B cell (primary cell): ENCODE measurements around the gene CYTH2. TPM values are rescaled to one million over a fixed set of nuclear protein-coding genes. Genes with fewer than 3 reads are reported as not detected.

Experiments used
- ATAC-seq: fragments of 200-7000 bp; cut with Tn5 transposase; one replicate; pipeline ENCODE4 v1.10.0; 2021; ENCODE audit warnings: low read depth, mild to moderate bottlenecking, moderate number of reproducible peaks, moderate library complexity
- CTCF ChIA-PET: fragments of 350-600 bp; sonication (Branson Sonifier 250); formaldehyde crosslinking; loops from one replicate; lab custom pipeline; 2021; ENCODE audit warnings: antibody characterized with exemption, inconsistent platforms; lab: Charles Lee
- POLR2A ChIA-PET: fragments of 350-600 bp; sonication (Branson Sonifier 250); formaldehyde crosslinking; loops from one replicate; lab custom pipeline; 2021; ENCODE audit warnings: antibody characterized with exemption; lab: Charles Lee
- DNase-seq: peaks from one replicate; pipeline ENCODE4 v3.0.0; 2013
- H2AFZ ChIP-seq: 2 replicates; pipeline ENCODE4 v1.6.1; 2012; ENCODE audit warnings: mild to moderate bottlenecking, low read depth, low read length; ENCODE audit not compliant: insufficient read depth, poor library complexity, severe bottlenecking
- H3K27ac ChIP-seq, 2 donors: 1 replicate in 1 of 2; 2 replicates in 1 of 2; pipeline ENCODE4 v1.5.1; 2012 to 2013; ENCODE audit warnings: low read length in 2 of 2, mild to moderate bottlenecking in 2 of 2, moderate library complexity in 1 of 2
- H3K27me3 ChIP-seq, 4 experiments: fragments of 200-600 bp in 1 of 4; sonication (generic) in 1 of 4; replicated peaks in 1 of 4; 1 replicate in 2 of 4; 2 replicates in 2 of 4; pipeline versions ENCODE4 v1.6.1 to v1.7.0; 2013 to 2016; ENCODE audit warnings: low read length in 3 of 4, mild to moderate bottlenecking in 2 of 4, mixed read lengths in 1 of 4, moderate library complexity in 1 of 4; ENCODE audit not compliant: insufficient read depth in 4 of 4, control insufficient read depth in 3 of 4; ENCODE audit errors: control extremely low read depth in 1 of 4
- H3K36me3 ChIP-seq, 2 experiments: replicated peaks in 1 of 2; 1 replicate in 1 of 2; 2 replicates in 1 of 2; pipeline versions ENCODE4 v1.6.1 to v1.7.1; 2013; ENCODE audit warnings: low read length in 1 of 2; ENCODE audit not compliant: insufficient read depth in 2 of 2, control insufficient read depth in 1 of 2; ENCODE audit errors: control extremely low read depth in 1 of 2, extremely low read depth in 1 of 2
- H3K4me1 ChIP-seq, 2 donors: fragments of 200-600 bp in 1 of 2; sonication (generic) in 1 of 2; 1 replicate in 1 of 2; 2 replicates in 1 of 2; pipeline versions ENCODE4 v1.5.1 to v1.6.1; 2013 to 2017; ENCODE audit warnings: low read length in 2 of 2; ENCODE audit not compliant: control insufficient read depth in 2 of 2, insufficient read depth in 2 of 2
- H3K4me2 ChIP-seq: replicated peaks from 2 replicates; pipeline ENCODE3; 2012; ENCODE audit warnings: mild to moderate bottlenecking, low read depth, low read length; ENCODE audit not compliant: poor library complexity, severe bottlenecking
- H3K4me3 ChIP-seq, 5 experiments: fragments of 200-600 bp in 1 of 5; sonication (generic) in 1 of 5; 1 replicate in 3 of 5; 2 replicates in 2 of 5; pipeline versions ENCODE4 v1.5.1 to v1.7.0; 2011 to 2016; ENCODE audit warnings: low read length in 4 of 5, mild to moderate bottlenecking in 4 of 5, low read depth in 2 of 5, control low read depth in 1 of 5, moderate library complexity in 1 of 5; ENCODE audit not compliant: insufficient read depth in 1 of 5; ENCODE audit errors: control extremely low read depth in 1 of 5, extremely low read depth in 1 of 5
- H3K79me2 ChIP-seq: fragments of 200-600 bp; sonication (generic); one replicate; pipeline ENCODE4 v1.6.0; 2016; ENCODE audit warnings: low read length; ENCODE audit not compliant: control insufficient read depth, insufficient read depth
- H3K9ac ChIP-seq: fragments of 200-600 bp; sonication (generic); 2 replicates; pipeline ENCODE4 v1.6.1; 2017; ENCODE audit warnings: mild to moderate bottlenecking, low read length, moderate library complexity
- H3K9me3 ChIP-seq, 3 donors: one replicate each; pipeline versions ENCODE4 v1.6.1 to v1.7.1; 2013; ENCODE audit warnings: low read length in 2 of 3; ENCODE audit not compliant: control insufficient read depth in 2 of 3, insufficient read depth in 1 of 3; ENCODE audit errors: control extremely low read depth in 1 of 3
- H4K20me1 ChIP-seq: 2 replicates; pipeline ENCODE4 v1.6.0; 2012; ENCODE audit warnings: mild to moderate bottlenecking, low read length; ENCODE audit not compliant: insufficient read depth, control insufficient read depth, poor library complexity, severe bottlenecking
- H3K27ac Mint-ChIP-seq: one replicate; pipeline ENCODE4 v1.8.0; 2021; ENCODE audit warnings: mixed read lengths
- H3K27me3 Mint-ChIP-seq: one replicate; pipeline ENCODE4 v1.8.0; 2021; ENCODE audit warnings: mixed read lengths
- H3K4me1 Mint-ChIP-seq: one replicate; pipeline ENCODE4 v1.8.0; 2021; ENCODE audit warnings: mixed read lengths
- H3K4me3 Mint-ChIP-seq: one replicate; pipeline ENCODE4 v1.8.0; 2021; ENCODE audit warnings: mixed read lengths
- H3K9me3 Mint-ChIP-seq: one replicate; pipeline ENCODE4 v1.8.0; 2022; ENCODE audit warnings: mixed read lengths; ENCODE audit not compliant: insufficient read depth
- EZH2 ChIP-seq: IDR thresholded peaks from 2 replicates; pipeline ENCODE4 v1.6.1; 2012; ENCODE audit warnings: borderline replicate concordance, low read depth, mild to moderate bottlenecking, moderate library complexity, low read length; ENCODE audit not compliant: insufficient read depth, poor library complexity, severe bottlenecking
- WGBS: methylation state at CpG from one replicate; pipeline ENCODE4 v1.1.5; 2013; ENCODE audit warnings: missing lambda C conversion rate; ENCODE audit not compliant: insufficient coverage; 5-methylcytosine and 5-hydroxymethylcytosine counted together
- intact Hi-C: fragments of 100-400 bp; cut with micrococcal nuclease; formaldehyde crosslinking; loops from one replicate; pipeline ENCODE4 v1.10.0; 2022
- polyA plus RNA-seq: library from polyadenylated mRNA; depleted of rRNA; stranded (reverse); fragments of >200 nt; gene quantifications from 2 replicates; pipeline ENCODE4 v1.2.3, GENCODE V29; 2012
- total RNA-seq, 2 donors: library from RNA; stranded (reverse); fragments of 120-200 nt in 1 of 2; gene quantifications; 1 replicate in 1 of 2; 2 replicates in 1 of 2; pipeline versions ENCODE4 v1.2.3 to v1.2.4, GENCODE V29; 2013 to 2022
- TF ChIP-seq, protein P1 (sequence below): fragments of 200-600 bp; IDR thresholded peaks from one replicate; pipeline ENCODE4 v1.8.0; 2022; ENCODE audit warnings: antibody characterized with exemption, mild to moderate bottlenecking

The CYTH2 gene
- total and polyA plus RNA-seq, 2 donors (not counting 1 experiment from before 2014, with no cell fraction given) = 40.7 to 56.0 TPM

DNA sequence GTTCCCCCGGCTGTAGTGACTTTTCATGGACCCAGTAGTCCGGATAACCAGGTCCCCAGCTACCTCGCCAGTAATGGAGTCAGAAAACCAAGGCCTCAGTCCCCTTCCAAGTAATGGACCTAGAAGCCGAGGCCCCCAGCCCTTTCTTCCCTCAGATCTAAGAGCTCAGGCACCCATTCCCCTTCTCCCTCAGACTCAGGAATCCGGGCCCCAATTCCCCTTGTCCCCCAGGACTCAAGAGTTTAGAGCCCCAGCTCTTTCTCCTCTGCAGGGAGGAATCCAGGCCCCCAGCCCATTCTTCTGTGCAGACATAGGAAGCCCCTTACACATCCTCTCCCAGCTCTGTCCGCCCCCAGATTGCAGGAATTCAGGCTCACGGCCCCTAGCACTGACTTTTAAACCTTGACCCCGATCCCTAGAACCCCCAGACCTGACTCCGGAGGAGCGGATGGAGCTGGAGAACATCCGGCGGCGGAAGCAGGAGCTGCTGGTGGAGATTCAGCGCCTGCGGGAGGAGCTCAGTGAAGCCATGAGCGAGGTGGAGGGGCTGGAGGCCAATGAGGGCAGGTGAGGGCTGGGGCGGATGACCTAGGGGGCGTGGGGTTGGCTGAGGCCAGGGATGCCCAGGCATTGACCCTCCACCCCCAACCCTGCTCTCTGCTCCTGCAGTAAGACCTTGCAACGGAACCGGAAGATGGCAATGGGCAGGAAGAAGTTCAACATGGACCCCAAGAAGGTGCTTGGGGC is 938 bp downstream of the CYTH2 start:
- H3K36me3 ChIP-seq = peaks cover 2 to 40% of the 10 kb centered on the region in 2 experiments
- no peak for TF ChIP-seq EZH2
- ATAC-seq (no peak), DNase-seq (no peak)
- Mint-ChIP-seq H3K27ac (peak overlapping the region; percentile 32), H3K4me3 (peak overlapping the region; percentile 92), H3K9me3 (no peaks in the 10 kb centered on the region), H3K27me3 (no peaks in the 10 kb centered on the region), H3K4me1 (peaks cover 17% of the 10 kb centered on the region)
- intact Hi-C loops = loop anchor here (1.0 to 2.0 kb wide), 10 partner anchors 21 to 1555 kb away; partner anchors contain the start of genes AP2A1, GRWD1, KDELR1 and RPL18
- H3K4me3 ChIP-seq = peak overlapping the region; percentile 56 to 90 (median 83)
- peak overlapping the region; percentile 74 for H3K9ac ChIP-seq
- peak overlapping the region; percentile 85 for H2AFZ ChIP-seq
- H3K27ac ChIP-seq = peak overlapping the region in 1 of 2 donors; percentile 84
- H3K79me2 ChIP-seq = peaks cover 11% of the 10 kb centered on the region
- peaks cover 11 to 15% of the 10 kb centered on the region in 2 donors for H3K4me1 ChIP-seq
- CTCF ChIA-PET = interaction anchor here (0.7 to 1.5 kb wide), 5 partner anchors 11 to 79 kb away, joined by 3 to 6 read pairs (median 4); partner anchors contain the start of gene KDELR1
- H3K4me2 ChIP-seq = peak overlapping the region; percentile 81
- peaks cover 0 to 3% (median 0%) of the 10 kb centered on the region in 4 experiments for H3K27me3 ChIP-seq
- peaks cover 9% of the 10 kb centered on the region for H4K20me1 ChIP-seq
- POLR2A ChIA-PET = interaction anchor here (0.6 to 1.3 kb wide), 6 partner anchors 11 to 1229 kb away, joined by 3 to 8 read pairs (median 4); partner anchors contain the start of gene GRWD1
- WGBS = 75% methylated on average over 20 of the region's 20 CpGs
- no peaks in the 10 kb centered on the region for H3K9me3 ChIP-seq

DNA sequence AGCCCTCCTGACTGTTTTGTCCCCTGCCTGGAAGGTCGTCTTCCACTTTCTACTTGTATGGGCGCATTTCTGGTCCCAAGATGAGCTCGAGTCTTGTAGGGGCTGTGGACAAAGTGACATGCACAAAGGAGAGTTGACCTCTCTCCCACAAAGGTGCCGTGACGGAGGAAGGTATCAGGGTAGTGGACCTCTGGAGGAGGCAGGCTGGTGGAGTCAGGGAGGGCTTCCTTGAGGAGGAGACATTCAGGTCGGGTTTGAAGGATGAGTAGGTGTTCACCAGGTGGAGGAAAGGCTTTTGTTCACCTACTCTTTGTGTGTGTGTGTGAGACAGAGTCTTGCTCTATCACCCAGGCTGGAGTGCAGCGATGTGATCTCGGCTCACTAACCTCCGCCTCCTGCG is 1.7 kb downstream of the CYTH2 start:
- no peak for DNase-seq
- Mint-ChIP-seq H3K27ac (no peak overlapping the region), H3K27me3 (no peaks in the 10 kb centered on the region), H3K9me3 (no peaks in the 10 kb centered on the region), H3K4me1 (peaks cover 17% of the 10 kb centered on the region), H3K4me3 (peak overlapping the region; percentile 92)
- TF ChIP-seq EZH2 = no peak
- TF ChIP-seq, protein P1, sequence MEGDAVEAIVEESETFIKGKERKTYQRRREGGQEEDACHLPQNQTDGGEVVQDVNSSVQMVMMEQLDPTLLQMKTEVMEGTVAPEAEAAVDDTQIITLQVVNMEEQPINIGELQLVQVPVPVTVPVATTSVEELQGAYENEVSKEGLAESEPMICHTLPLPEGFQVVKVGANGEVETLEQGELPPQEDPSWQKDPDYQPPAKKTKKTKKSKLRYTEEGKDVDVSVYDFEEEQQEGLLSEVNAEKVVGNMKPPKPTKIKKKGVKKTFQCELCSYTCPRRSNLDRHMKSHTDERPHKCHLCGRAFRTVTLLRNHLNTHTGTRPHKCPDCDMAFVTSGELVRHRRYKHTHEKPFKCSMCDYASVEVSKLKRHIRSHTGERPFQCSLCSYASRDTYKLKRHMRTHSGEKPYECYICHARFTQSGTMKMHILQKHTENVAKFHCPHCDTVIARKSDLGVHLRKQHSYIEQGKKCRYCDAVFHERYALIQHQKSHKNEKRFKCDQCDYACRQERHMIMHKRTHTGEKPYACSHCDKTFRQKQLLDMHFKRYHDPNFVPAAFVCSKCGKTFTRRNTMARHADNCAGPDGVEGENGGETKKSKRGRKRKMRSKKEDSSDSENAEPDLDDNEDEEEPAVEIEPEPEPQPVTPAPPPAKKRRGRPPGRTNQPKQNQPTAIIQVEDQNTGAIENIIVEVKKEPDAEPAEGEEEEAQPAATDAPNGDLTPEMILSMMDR = no peak
- no peak for ATAC-seq
- H2AFZ ChIP-seq = no peak overlapping the region
- no peak overlapping the region for H3K27ac ChIP-seq
- H3K4me2 ChIP-seq = no peak overlapping the region
- peaks cover 9% of the 10 kb centered on the region for H4K20me1 ChIP-seq
- no peak overlapping the region for H3K4me3 ChIP-seq
- H3K27me3 ChIP-seq = peaks cover 0 to 3% (median 0%) of the 10 kb centered on the region in 4 experiments
- peaks cover 11% of the 10 kb centered on the region for H3K79me2 ChIP-seq
- CTCF ChIA-PET = interaction anchor here (0.7 to 1.5 kb wide), 3 partner anchors 10 to 79 kb away, joined by 3 to 6 read pairs (median 4); partner anchors contain the start of gene KDELR1
- peaks cover 11 to 15% of the 10 kb centered on the region in 2 donors for H3K4me1 ChIP-seq
- POLR2A ChIA-PET = interaction anchor here (0.6 to 1.3 kb wide), 3 partner anchors 10 to 32 kb away, joined by 3 to 6 read pairs (median 3); partner anchors contain the start of gene GRWD1
- H3K9ac ChIP-seq = no peak overlapping the region
- H3K36me3 ChIP-seq = peaks cover 2 to 46% of the 10 kb centered on the region in 2 experiments
- WGBS = 94% methylated on average over 5 of the region's 10 CpGs
- H3K9me3 ChIP-seq = no peaks in the 10 kb centered on the region
- intact Hi-C loops = no loop called here
